Measurements from ENCODE around the gene IL36A. TPM values are rescaled to one million over a fixed set of nuclear protein-coding genes. Genes with fewer than 3 reads are reported as not detected.

The IL36A gene
- total RNA-seq, 4 donors from 2014 or later = not detected

DNA sequence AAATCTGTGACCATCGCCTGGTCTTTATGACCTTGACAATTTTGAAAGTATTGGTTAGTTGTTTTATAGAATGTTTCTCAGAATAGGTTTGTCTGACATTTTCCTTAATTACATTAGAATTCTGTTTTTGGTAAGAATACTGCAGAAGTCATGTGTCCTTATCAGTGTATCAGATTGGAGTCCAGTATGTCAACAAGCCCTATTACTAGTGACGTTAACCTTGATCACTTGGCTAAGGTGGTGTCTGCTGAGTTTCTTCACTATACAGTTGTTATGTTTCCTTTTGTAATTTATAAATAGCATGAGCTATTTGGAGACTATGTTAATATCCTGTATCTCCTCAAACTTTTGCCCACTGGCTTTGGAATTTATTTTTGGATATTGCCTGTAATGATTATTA lies 38.2 kb upstream of the IL36A start:
- no peak for TF ChIP-seq CTCF (IDR thresholded peaks at IDR 0.05; ENCODE audit: low read depth)

DNA sequence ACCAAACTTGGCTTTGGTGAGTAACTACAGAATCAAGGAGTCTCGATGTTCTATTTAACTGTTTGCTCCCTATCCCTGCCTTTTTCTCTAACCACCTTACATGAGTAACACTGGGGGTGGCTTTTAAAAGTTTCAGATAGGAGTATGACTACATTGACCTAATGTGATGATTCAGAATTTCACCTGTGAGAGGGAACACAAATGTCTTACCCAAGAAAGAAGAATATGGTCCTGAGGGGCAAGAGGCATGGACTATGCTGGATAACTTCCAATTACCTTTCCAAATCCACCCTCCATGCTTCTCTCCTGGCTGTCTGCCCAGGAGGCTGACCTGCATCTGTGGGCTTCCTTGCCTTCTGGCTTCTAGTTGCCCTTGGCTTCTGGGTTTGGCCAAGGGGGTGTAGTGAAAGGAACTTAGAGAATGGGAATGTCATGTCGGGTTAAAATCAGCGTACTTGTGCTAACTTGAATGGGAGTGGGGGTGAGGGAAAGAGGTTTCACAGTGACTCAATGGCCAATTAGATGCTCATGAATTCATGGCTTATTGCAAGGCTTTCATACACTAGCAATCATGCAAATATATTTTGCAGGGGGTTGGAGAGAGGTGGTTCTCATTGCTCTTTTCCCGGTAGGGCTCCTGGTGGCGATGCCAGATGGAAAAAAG lies 32.7 kb upstream of the IL36A start:
- TF ChIP-seq CTCF (IDR thresholded peaks at IDR 0.05; ENCODE audit: low read depth) = no peak

GRCh38 chr2:112973156-112973555 lies 32.1 kb upstream of the IL36A start:
- no peak for TF ChIP-seq CTCF (IDR thresholded peaks at IDR 0.05; ENCODE audit: low read depth)

- no peak for TF ChIP-seq CTCF (IDR thresholded peaks at IDR 0.05; ENCODE audit: low read depth)
Observed at GRCh38 chr2:112977559-112978056, 27.7 kb upstream of the IL36A start, which contains the start of gene IL36G. TSS of gene IL36G (plus strand) at chr2:112978006. CDS start at chr2:112978639, 633 bp downstream.

GRCh38 chr2:112979731-112980130 lies 25.5 kb upstream of the IL36A start:
- no peak for TF ChIP-seq CTCF (IDR thresholded peaks at IDR 0.05; ENCODE audit: low read depth)

GRCh38 chr2:112980537-112980936 lies 24.7 kb upstream of the IL36A start:
- TF ChIP-seq CTCF (IDR thresholded peaks at IDR 0.05; ENCODE audit: low read depth) = no peak

- no peak for TF ChIP-seq CTCF (IDR thresholded peaks at IDR 0.05; ENCODE audit: low read depth)
Observed at GRCh38 chr2:112985090-112985489, 20.2 kb upstream of the IL36A start.
